Measurements from ENCODE around the gene IQCB1.
"Not testable (repeated sequence)": the region's sequence is repeated elsewhere in the genome, so short reads cannot be mapped to it uniquely, and the experiment has no call there.

The IQCB1 gene

DNA sequence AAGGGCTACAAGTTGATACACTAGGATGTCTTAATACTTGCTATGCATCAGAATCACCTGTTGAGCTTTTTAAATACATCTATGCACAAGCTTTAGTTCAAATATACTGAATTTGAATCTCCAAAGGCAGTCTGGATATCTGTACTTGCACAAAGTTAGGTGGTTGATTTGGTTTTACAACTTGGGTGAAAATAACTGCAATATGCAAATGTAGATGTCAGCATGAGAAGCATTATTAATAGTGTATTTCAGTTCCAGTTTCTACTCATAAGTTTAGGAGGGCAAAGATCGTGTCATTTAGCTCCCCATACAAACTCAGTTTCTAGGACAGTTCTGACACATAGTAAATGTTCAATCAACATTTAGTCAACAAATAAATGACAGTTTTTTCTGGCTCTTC, 25.6 kb downstream of the IQCB1 start:
- no peak for DNase-seq

DNA sequence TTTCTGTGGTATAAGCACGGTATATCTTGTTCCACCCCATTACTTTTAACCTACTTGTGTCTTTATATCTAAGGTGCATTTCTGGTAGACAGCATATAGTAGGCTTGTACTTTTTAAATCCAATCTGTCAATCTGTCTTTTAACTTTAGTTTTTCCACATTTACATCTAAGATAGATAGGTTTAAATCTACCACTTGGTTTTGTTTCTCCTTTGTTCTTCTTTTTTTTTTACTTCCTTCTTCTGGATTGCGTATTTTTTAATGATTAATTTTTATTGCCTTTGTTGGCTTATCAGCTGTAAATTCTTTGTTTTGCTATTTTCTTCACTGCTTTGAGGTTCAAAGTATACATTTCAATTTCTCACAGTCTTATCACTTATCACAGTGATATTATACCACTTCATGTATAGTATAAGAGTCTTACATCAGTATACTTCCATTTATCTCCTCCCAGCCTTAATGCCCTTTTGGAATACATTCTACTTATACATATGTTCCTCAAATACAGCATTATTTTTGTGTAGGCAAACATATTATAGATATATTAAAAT, 31.0 kb downstream of the IQCB1 start:
- DNase-seq = no peak

DNA sequence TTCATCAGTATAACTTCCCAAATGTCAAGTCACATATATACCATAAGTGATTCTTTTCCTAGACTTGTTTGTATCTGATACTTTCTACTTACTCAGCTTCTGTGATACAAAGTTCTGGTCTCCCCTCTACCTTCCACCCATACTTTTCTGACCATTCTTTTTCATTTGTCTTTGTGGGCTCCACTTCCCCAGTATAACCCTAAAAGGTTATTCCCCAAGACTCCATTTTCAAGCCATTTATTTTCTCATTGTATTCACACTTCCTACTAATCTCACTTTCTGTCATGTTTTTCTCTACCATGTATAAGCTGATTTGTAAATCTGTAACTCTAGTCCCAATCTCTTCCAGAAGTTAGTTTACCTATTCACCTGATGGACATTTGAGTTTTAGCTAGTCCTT, 34.0 kb downstream of the IQCB1 start:
- DNase-seq = no peak

DNA sequence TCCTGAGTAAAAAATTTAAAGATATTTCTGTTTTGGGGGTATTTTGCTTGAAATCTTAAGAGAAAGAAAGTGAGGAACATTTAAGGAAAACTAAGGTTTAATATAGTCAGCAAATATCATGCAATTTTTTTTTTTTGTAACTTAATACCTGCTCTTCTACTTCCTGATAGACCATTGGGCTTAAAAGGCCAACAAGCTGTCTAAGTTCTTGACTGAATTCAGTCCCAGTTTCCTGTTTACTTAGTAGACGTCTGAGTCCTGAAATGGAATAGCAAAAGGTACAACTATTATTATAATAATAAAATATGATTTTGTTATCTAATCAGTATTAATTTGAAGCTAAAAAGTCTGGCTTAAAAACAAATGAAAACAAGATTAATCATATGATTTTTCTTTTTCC, 37.9 kb downstream of the IQCB1 start:
- DNase-seq = no peak

DNA sequence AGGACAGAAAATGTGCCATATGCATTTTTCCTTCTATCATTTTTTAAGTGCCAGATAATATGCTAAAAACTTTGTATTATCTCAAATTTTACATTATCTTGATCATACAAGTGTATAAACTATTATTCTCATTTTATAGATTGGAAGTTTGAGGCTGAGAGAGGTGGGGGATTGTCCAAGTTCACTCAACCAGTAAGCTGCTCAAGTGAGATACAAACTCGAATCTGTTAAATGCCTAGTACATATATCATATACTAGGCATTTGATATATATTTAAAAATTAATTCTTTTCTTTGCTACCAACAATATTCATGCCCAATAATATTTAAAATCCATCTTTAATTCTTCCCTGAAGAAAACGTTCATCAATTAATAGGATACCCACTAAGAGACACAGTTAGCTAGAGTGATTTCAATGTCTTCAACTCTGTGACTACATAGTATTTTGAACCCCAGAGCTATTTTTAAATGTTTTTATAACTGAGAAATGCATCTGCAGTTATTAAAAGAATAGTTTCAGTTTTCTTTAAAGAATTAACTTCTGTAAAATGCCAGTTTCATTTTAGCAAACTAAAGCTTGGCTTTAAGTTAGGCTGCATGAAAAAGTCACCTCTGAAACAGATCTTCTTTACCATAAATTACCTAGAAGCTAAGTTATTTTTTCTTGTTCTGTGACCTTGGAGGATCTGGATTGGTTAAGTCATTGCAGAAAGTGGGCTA, 40.4 kb downstream of the IQCB1 start:
- DNase-seq = no peak

DNA sequence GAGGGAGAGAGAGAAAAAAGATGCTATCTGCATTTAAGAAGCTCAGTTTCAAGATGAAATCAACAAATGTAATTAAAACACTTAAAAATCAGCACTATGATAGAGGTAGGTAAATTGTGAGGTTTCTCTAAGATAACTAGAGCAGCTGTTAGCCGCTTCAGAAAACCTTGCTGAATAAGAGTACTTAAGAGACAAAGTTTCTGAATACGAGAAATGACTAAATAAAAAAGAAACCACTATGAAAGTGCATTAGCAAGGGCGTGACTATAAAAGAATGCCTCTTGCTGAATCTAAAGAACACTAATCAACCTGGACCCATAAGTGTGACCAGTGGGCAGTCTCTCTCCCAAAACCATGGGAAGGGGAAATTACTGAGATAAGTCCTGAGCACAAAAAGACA, 41.8 kb downstream of the IQCB1 start:
- no peak for DNase-seq

DNA sequence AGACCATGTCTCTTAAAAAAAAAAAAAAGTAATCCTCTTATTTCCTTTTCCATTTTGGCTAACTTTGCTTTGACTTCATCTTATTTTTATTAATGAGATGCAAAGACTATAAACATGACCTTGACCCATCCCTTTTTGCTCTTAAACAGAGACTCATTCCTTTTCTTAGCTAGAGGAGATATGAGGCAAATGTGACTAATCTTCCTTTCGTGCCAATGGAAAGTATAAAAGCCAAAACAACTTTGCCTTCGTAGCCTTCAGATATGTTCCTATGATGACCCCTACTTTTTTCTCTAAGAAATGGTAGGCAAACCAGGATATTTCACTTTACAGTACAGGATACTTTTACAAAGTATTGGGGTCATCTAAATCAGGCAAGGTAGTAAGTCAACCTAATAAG, 48.4 kb downstream of the IQCB1 start:
- DNase-seq = no peak

DNA sequence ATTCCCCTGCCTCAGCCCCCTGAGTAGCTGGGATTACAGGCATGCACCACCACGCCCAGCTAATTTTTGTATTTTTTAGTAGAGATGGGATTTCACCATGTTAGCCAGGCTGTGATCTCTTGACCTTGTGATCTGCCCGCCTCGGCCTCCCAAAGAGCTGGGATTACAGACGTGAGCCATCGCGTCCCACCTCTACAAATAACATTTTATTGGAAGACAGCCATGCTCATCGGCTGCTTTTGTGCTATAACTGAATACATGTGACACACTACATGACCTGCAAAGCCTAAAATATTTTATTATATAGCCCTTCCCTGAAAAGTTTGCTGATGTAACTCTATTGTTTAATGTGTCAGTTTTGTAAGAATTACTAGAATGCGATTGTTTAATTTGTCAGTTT, 52.1 kb downstream of the IQCB1 start:
- not testable (repeated sequence) for DNase-seq

DNA sequence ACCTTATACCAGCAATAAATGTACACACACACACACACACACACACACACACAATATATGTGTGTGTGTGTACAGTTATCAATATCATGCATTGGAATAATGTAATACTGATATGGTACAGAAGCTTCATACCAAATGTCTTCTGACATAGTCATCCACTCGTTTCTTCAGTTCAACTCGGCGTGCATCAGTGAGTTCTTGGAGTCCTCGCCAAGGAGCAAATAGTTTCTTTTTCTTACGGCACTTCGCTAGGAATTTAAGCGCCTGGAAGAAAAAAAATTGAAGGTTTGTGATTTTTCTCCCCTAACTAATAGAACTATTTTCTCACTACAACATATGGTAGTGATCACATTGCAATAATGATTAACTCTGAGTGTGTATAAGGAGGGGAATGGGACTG, 53.2 kb downstream of the IQCB1 start:
- DNase-seq = no peak

DNA sequence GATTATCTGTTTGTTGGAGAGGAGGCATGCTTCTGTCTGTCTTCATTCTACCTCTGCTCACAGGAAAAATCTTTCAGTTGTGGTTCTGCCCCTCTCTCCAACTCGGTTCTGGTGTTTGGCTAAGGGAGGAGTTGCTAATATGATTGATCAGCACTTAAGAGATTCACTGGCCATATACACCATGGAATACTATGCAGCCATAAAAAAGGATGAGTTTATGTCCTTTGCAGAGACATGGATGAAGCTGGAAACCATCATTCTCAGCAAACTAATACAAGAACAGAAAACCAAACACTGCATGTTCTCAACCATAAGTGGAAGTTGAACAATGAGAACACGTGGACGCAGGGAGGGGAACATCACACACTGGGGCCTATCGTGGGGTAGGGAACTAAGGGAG, 59.8 kb downstream of the IQCB1 start:
- DNase-seq = not testable (repeated sequence)

DNA sequence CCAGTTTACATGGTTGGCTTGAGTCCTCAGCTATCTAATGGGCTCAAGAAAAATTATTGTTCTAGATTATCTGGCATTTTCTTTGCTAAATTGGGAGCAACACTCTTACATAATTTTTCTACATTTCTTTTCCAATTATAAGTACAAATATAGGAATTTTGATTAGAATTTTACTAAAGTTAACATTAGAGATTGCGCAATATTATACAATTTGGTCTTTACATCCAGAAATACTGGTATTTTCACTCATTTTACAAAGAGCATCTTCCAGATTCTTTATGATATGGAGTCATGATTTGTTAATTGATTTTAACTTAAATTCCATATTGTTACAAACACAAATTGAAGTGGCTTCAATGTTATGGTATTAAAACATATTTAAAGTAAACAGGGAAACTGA, 65.6 kb downstream of the IQCB1 start:
- no peak for DNase-seq

DNA sequence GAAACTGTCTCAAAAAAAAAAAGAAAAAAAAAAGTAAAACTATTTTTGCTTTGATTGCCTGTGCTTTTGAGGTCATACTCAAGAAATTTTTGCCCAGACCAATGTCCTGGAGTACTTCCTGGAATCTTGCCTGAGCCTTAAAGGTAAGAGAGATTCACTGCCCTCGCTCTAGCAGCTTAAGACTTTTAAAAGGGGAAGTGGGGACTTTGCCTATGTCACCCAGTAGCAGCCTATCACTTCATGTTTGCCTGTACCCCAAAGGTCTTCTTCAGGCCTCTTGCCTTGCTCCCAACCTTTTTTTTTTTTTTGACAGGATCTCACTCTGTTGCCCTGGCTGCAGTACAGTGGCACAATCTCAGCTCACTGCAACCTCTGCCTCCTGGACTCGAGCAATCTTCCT, 66.4 kb downstream of the IQCB1 start:
- DNase-seq = no peak

DNA sequence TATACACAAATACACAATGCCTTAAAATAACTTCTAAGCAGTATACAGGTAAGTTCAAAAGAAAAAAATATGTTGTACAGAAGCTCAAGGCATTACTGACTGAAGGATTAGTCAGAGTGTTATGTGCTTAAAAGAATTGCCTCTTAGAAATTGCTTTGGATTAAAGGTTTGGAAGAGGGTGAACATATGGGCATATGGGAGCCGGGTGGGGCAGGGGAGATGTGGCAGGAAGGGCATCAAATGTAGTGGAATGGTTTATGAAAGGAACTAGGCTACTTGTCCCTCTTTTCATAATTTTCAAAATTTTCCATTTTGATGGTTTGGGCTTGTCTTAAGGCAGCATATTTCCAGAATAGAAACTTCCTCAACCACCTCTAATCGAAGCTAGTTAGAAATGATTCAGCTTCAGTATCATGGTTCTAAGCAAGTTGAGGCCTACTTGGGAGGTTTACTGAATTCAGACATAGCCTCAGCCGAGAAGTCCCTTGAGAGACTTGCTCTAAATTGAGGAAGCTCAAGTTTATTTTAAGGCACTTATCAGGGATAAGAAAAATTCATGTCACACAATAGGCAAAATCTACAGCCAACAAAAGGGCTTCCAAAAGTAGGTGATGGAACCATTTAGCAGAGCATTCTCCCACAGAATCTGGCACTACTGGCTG, 75.2 kb downstream of the IQCB1 start:
- DNase-seq = no peak

DNA sequence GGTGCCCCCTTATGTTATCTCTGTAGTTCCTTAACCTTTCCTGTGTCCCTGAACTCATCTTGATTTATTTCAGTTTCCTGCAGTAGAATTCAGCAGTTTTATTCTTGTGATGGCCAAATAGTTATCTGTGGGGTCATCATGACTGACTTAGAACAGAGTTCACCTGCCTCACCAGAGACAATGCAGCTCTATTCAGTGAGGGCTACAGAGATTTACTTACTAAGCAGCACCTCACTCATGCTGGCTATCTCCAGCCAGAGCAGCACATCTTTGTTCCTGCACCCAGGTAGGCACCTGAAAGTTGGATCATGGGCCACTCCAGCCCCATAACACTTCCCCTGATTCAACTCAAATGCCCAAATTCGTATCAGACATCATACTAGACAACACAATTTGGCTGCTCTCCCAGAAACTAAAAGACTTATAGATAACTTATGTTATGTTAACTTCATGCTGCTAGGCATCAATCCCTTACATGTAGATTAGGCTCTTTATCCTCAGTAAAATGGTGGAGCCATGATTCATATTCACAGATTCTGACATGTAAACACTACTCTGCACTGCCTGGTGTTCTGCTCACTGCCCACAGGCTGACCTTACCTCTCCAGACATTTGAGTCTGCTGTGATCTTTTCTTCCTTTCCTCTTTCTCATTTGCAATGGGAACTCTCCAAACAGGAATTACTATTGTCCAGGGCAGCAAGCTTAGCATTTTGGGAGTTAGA, 76.0 kb downstream of the IQCB1 start:
- no peak for DNase-seq

DNA sequence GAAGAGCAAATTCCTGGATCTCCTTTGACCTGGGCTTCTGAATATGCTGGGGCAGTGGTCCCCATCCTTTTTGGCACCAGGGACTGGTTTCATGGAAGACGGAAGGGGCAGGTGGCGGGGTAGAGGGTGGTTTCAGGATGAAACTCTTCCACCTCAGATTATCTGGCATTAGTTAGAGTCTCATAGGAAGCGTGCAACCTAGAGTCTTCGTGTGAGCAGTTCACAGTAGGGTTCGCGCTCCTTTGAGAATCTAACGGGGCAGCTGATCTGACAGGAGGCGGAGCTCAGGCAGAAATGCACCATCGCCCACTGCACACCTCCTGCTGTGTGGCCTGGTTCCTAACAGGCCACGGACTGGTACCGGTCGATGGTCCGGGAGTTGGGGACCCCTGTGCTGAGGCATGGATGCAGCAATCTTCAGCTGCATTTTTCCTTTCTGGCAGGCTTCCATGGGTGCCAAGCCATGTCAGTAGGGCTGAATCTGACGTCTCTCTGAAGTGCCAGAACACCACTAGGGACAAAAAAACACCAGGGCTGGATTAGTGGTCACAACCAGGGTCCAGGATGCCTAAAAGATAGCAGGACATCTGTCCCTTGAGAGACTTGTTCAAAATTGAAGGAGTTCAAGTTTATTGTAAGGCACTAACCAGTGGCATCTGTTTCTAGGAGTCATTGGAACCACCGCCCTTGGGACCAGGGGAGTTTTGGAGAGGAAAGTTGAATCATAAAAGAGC, 76.9 kb downstream of the IQCB1 start:
- no peak for DNase-seq

DNA sequence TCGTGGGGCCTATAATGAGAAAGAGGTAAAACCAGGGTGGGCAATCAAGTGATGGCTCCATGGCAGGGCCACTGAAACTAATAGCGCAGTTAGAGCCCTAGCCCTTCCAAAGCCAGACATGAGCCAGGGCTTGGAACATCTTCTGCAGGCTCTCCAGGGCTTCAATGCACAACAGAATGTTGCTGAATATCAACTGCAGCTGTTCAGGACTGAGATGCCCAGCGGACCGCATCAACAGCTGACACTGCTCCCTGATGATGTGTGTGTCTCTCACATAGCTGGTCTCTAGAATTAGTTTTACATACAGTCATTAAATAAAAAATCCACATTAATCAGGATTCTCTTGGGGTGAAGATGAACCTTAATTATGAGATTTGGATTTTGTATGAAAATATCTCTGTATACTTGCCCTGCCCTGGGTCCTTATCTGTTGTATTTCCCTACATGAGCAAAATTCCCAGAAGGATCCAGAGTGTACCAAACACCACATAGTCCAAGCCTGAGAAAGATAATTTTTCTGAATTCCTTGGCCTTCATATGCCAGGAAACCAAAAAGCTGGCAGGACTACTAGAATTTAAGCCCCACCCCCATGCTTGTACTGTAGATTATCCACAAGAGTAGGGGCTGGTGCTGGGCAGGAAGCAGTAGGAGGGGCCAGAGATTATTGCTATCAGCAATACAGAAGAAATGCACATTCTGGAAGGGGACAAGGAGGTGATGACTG, 77.6 kb downstream of the IQCB1 start:
- no peak for DNase-seq

DNA sequence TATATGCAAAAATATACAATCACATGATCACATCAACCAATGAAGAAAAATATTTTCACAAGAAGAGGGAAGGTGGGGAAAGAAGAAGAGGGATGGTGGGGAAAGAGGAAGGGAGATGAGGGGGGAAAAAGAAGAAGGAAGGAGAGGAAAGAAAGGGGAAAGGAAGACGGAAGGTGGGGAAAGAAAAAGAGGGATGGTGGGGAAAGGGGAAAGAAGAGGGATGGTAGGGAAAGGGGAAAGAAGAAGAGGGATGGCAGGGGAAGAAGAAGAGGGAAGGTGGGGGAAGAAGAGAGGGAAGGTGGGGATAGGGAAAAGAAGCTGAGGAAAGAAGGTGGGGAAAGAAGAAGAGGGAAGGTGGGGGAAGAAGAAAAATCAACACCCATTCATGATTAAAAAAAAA, 82.1 kb downstream of the IQCB1 start:
- no peak for DNase-seq

DNA sequence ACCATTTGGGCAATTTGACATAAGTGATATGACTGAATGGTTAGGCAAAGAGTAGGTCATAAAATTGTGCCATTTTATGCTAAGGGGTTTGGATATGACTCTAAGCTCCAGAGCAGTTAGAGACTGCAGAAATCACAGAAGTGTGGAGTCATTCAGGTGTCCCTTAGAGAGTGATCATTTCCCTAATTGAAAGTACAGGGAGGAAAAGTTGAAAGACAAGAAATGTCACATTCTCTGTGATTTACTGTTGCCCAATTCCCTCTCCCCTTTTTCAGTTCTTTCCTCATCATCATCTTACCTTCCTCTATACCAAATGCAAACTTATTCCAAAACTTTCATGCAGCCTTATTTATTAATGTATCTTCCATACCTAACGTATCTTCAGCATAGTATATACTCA, 82.6 kb downstream of the IQCB1 start:
- DNase-seq = no peak

DNA sequence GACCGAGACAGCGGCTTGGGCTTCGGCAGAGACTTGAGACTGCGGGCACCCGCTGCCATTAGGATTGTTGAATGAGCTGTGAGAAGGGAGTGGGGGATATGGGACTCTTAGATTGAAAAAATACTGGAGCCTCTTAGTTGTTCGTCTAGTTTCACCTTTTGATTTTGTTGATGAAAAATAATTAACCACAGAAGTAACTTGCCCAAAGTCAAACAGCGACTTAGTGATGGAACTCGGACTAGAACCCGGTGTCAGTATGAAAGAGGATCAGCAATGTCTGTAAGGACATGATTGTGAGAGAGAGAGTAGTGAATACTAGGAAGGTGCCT, 84.8 kb downstream of the IQCB1 start:
- DNase-seq = no peak

DNA sequence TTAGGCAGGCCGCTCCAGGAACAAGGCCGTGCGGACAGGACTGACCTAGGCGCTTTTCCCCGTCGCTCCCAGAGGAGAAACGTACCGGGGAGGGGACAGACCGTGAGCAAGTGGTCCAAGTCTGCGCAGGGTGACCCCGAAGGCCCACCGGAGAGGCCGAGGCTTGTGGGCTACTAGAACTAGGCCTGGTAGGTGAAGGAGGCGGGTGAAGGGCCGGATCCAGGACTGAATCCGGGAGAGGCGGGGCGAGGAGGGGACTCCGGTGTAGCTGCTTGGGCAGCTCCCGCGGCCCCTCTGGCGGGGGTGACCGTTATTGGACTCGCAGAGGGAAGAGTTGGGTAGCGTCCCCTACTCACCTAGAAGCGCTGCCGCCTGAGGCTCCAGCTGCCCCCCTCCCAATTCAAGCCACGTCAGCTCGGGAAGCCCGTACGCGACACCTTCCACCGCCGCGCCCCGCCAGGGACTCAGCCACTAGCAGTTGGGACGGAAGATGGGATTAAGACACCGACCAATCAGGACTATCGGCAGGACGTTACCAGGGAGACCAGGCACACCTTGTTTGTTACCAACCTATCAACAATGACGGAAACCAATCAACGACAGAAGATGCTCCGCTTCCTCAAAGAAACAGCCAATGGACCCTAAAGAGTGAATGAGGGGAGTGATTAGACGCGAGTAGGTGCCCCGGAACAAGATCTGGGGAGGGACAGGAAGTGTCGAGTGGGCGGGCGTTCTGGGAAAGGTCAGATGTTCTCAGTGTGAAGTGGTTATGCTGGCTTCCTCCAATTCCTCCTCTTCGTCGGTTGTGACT, 85.4 kb downstream of the IQCB1 start, which contains the start of gene GOLGB1:
Gene GOLGB1 (minus strand): TSS at position 466 of the 811 bp plus-strand sequence. CDS start 18,770 bp downstream, outside the sequence.
- peak; percentile 90 to 99 for DNase-seq

DNA sequence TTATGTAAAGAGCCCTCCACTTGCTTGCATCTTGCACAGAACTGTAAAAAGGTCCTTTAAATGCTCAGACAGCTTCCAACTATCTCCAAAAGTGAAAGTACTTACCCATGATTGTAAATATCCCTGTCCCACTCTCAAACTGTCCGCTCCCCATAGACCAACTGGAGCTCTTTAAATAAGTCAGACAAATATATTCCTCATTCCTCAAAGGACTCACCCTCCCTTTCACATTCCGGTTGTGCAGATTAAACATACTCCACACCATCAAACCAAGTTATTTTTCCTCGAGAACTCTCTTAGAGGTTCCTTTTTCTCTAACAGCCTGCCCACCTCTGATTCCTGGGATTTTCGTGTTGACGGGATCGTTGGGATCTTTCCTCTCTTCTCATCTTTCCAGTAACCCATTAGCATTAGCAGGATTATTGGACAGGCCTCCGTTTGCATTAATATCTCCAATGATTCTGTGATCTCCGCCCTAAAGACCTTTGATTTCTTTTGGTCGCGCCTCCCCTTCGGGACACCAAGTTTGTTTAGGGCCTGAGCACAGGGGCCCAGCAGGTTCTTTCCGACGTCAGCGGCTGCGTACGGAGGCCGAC, 86.1 kb downstream of the IQCB1 start:
- peak in 1 of 2 donors; percentile 50 for DNase-seq
